ENCODE measurements around the gene THRAP3.

DNA sequence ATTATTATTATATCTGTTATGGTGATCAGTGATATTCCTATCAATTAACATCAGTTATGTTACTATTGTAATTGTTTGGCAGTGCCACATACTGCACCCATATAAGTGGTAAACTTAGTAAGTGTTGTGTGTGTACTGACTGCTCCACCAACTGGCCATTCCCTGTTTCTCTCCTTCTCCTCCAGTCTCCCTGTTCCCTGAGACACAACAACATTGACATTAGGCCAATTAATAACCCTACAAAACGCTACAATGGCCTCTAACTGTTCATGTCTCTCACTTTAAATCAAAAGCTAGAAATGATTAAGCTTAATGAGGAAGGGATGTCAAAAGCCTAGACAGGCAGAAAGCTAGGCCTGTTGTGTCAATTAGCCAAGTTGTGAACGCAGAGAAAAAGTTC, 6.6 kb upstream of the THRAP3 start:
- TF ChIP-seq POLR2A (IDR thresholded peaks at IDR 0.05) = no peak
- TF ChIP-seq, protein P1, sequence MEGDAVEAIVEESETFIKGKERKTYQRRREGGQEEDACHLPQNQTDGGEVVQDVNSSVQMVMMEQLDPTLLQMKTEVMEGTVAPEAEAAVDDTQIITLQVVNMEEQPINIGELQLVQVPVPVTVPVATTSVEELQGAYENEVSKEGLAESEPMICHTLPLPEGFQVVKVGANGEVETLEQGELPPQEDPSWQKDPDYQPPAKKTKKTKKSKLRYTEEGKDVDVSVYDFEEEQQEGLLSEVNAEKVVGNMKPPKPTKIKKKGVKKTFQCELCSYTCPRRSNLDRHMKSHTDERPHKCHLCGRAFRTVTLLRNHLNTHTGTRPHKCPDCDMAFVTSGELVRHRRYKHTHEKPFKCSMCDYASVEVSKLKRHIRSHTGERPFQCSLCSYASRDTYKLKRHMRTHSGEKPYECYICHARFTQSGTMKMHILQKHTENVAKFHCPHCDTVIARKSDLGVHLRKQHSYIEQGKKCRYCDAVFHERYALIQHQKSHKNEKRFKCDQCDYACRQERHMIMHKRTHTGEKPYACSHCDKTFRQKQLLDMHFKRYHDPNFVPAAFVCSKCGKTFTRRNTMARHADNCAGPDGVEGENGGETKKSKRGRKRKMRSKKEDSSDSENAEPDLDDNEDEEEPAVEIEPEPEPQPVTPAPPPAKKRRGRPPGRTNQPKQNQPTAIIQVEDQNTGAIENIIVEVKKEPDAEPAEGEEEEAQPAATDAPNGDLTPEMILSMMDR (IDR thresholded peaks at IDR 0.05) = no peak

Measured in lower leg skin (tissue), 3 donors.